ENCODE results near the gene CFAP210. TPM values are rescaled to one million over a fixed set of nuclear protein-coding genes. Genes with fewer than 3 reads are reported as not detected.
A peak's percentile ranks its signal among the peaks of the same experiment; 100 is the strongest.

Gene CFAP210
- total and polyA plus RNA-seq, 9 of the 15 experiments (the other 6 are each of a cell fraction or from before 2014, with no cell fraction given), result 0.75 to 3.6 (median 1.3) TPM

DNA sequence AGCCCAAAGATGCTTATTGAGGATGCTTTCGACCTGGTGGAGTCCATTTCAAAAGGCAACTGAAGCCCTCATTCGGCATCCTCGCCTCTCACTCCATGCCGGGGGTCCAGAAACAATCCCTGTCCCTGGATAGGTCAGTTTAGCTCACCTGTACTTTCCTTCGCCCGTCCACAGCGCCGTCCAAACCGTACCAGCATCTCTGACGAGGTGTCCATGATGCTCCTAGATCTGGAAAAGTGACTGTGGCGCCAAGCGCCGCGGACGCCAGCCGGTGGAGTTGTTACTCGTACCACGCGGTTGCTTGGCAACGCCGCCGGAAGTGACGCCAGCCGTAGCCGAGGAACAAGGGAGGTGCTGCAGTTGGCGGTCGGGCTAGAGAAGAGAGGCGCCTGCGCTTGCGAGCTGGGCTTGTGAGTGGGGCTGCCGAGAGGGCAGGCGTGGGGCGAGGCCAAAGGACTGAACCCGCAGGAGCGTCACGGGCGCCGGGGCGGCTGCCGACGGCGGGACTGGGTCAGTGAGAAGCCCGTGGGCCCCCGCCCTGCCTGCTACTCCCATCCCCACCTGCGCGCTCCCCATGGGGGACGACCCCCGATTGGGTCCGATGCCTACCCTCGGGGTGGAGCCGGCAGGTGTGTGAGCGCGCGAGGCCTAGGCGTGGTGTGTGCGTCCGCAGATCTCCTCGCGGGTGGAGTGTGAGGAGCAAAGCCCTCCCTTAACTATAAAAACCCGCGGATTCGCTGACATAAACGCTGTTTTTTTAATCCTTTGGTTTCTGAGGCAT lies at the start of gene CFAP210, which contains the start of gene PHOSPHO2 (continued):
- TF ChIP-seq, protein P1, sequence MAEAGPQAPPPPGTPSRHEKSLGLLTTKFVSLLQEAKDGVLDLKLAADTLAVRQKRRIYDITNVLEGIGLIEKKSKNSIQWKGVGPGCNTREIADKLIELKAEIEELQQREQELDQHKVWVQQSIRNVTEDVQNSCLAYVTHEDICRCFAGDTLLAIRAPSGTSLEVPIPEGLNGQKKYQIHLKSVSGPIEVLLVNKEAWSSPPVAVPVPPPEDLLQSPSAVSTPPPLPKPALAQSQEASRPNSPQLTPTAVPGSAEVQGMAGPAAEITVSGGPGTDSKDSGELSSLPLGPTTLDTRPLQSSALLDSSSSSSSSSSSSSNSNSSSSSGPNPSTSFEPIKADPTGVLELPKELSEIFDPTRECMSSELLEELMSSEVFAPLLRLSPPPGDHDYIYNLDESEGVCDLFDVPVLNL (CRISPR knock-in tag; IDR thresholded peaks at IDR 0.05; ENCODE audit: low read depth), result peak; percentile 12; the same call in 1 of the 2 replicates
- TF ChIP-seq CREB1 (IDR thresholded peaks at IDR 0.05) (peak; percentile 89), CREB1 (CRISPR knock-in tag; IDR thresholded peaks at IDR 0.05) (peak; percentile 95), ATF1 (CRISPR knock-in tag; IDR thresholded peaks at IDR 0.05) (0 out of 2 replicates have a peak, but pooled peaks have one; percentile 22), ATF1 (tag; IDR thresholded peaks at IDR 0.05) (peak; percentile 96), TAF1 (IDR thresholded peaks at IDR 0.05; ENCODE audit: control insufficient read depth, extremely low read depth, insufficient read depth, low read length, severe bottlenecking) (peak; percentile 72), ZNF282 (CRISPR knock-in tag; IDR thresholded peaks at IDR 0.05) (no peak; the same call in 1 of the 2 replicates), XRCC4 (IDR thresholded peaks at IDR 0.05; ENCODE audit: extremely low read depth, insufficient read depth, insufficient read length) (no peak), C11orf30 (IDR thresholded peaks at IDR 0.05; ENCODE audit: low read depth) (0 out of 2 replicates have a peak, but pooled peaks have one; percentile 4), RAD21 (CRISPR knock-in tag; conservative IDR thresholded peaks at IDR 0.05 in 1 of 2, IDR thresholded peaks at IDR 0.05 in 1 of 2) (0 out of 4 replicates have a peak, but pooled peaks of 1 of the 2 experiments have one; percentile 15), GABPA (tag; conservative IDR thresholded peaks at IDR 0.05; ENCODE audit: low read depth) (peak; percentile 96), NCOA2 (IDR thresholded peaks at IDR 0.05; ENCODE audit: partially characterized antibody in 2 of 2) (no peak), FIP1L1 (IDR thresholded peaks at IDR 0.05; ENCODE audit: low read depth, low read length, poor library complexity, severe bottlenecking) (peak; percentile 84), PHF20 (IDR thresholded peaks at IDR 0.05; ENCODE audit: partially characterized antibody) (peak; percentile 63), MTA1 (IDR thresholded peaks at IDR 0.05; ENCODE audit: borderline replicate concordance) (peak; percentile 70), E2F3 (CRISPR knock-in tag; IDR thresholded peaks at IDR 0.05) (peak; percentile 57; the same call in 1 of the 2 replicates), FOXJ3 (CRISPR knock-in tag; IDR thresholded peaks at IDR 0.05) (peak; percentile 97), KDM5B (IDR thresholded peaks at IDR 0.05; ENCODE audit: insufficient replicate concordance, low read depth, low read length) (peak; percentile 93), HLTF (IDR thresholded peaks at IDR 0.05) (peak; percentile 77; the same call in 1 of the 2 replicates)
- TF ChIP-seq, protein P2, sequence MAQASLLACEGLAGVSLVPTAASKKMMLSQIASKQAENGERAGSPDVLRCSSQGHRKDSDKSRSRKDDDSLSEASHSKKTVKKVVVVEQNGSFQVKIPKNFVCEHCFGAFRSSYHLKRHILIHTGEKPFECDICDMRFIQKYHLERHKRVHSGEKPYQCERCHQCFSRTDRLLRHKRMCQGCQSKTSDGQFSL (CRISPR knock-in tag; IDR thresholded peaks at IDR 0.05), result no peak
- TF ChIP-seq, protein P2 (tag; IDR thresholded peaks at IDR 0.05), result no peak
- TF ChIP-seq, protein P3, sequence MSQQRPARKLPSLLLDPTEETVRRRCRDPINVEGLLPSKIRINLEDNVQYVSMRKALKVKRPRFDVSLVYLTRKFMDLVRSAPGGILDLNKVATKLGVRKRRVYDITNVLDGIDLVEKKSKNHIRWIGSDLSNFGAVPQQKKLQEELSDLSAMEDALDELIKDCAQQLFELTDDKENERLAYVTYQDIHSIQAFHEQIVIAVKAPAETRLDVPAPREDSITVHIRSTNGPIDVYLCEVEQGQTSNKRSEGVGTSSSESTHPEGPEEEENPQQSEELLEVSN (IDR thresholded peaks at IDR 0.05; ENCODE audit: borderline replicate concordance in 1 of 2, extremely low read depth in 1 of 2, insufficient read depth in 1 of 2, insufficient read length in 1 of 2, low read depth in 1 of 2, low read length in 1 of 2, poor library complexity in 1 of 2, severe bottlenecking in 1 of 2), result peak; percentile 80 to 86
- TF ChIP-seq, protein P4, sequence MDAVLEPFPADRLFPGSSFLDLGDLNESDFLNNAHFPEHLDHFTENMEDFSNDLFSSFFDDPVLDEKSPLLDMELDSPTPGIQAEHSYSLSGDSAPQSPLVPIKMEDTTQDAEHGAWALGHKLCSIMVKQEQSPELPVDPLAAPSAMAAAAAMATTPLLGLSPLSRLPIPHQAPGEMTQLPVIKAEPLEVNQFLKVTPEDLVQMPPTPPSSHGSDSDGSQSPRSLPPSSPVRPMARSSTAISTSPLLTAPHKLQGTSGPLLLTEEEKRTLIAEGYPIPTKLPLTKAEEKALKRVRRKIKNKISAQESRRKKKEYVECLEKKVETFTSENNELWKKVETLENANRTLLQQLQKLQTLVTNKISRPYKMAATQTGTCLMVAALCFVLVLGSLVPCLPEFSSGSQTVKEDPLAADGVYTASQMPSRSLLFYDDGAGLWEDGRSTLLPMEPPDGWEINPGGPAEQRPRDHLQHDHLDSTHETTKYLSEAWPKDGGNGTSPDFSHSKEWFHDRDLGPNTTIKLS (IDR thresholded peaks at IDR 0.05; ENCODE audit: borderline replicate concordance, low read depth), result peak; percentile 53; the same call in 1 of the 2 replicates
